Mammary epithelial cell (primary cell): ENCODE measurements around the gene GPR132.

ENCODE experiments used
- EZH2 ChIP-seq: IDR thresholded peaks from 2 replicates; pipeline ENCODE4 v1.6.1; 2012; ENCODE audit warnings: low read length, inconsistent platforms, borderline replicate concordance
- TF ChIP-seq, protein P1 (sequence below), 2 donors: IDR thresholded peaks in 1 of 2; conservative IDR thresholded peaks in 1 of 2; 2 replicates each; pipeline ENCODE4 v1.5.1; 2011 to 2012; ENCODE audit warnings: inconsistent platforms in 2 of 2, low read length in 2 of 2, mild to moderate bottlenecking in 2 of 2, control low read depth in 1 of 2, low read depth in 1 of 2; ENCODE audit not compliant: insufficient read depth in 1 of 2; ENCODE audit errors: extremely low read depth in 1 of 2

DNA sequence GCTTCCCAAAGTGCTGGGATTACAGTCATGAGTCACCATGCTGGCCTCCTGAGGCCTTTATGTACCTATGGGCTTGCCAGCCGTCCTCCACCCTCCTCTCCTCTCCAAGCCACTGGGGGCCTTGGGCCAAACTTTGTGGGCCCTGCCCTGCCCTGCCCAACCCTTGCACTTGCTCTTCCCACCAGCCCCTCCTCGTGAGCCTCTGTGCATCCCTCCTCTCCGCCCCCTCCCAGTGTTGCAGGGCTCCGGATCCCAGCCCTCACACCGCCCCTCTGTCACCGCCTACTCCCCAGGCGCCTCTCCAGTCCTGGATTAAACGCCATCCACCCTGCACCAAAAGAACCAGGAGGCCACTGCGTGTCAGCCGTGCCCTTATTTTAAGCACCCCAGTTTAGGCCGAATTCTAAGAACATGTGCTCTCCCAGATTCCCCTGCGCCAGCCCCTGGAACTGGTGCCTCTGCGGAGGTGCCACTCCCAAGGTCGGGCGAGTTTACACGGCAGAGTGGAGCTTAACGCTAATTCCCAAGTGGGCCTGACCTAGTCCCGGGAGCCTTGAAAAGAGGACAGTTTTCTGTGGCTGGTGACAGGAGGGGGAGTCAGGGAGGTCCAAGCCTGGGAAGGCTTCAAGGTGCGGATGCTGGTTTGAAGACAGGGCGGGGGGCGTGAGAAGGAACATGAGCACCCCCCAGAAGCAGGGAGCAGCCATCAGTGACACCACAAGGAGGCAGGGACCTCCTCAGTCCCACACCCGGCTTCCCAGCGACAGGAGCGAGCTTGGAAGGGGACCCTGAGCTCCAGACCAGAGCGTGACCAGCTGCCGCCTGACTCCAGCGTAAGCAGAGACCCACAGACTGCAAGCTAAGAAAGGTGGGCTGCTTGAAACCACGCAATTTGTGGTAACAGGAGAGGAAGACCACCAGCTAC is 23.1 kb downstream of the GPR132 start:
- TF ChIP-seq, protein P1, sequence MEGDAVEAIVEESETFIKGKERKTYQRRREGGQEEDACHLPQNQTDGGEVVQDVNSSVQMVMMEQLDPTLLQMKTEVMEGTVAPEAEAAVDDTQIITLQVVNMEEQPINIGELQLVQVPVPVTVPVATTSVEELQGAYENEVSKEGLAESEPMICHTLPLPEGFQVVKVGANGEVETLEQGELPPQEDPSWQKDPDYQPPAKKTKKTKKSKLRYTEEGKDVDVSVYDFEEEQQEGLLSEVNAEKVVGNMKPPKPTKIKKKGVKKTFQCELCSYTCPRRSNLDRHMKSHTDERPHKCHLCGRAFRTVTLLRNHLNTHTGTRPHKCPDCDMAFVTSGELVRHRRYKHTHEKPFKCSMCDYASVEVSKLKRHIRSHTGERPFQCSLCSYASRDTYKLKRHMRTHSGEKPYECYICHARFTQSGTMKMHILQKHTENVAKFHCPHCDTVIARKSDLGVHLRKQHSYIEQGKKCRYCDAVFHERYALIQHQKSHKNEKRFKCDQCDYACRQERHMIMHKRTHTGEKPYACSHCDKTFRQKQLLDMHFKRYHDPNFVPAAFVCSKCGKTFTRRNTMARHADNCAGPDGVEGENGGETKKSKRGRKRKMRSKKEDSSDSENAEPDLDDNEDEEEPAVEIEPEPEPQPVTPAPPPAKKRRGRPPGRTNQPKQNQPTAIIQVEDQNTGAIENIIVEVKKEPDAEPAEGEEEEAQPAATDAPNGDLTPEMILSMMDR (conservative IDR thresholded peaks at IDR 0.05 in 1 of 2, IDR thresholded peaks at IDR 0.05 in 1 of 2; ENCODE audit: extremely low read depth in 1 of 2, insufficient read depth in 1 of 2, low read depth in 1 of 2, low read length in 2 of 2) = no peak
- TF ChIP-seq EZH2 = no peak
